ENCODE measurements around the gene SH3BP5.

DNA sequence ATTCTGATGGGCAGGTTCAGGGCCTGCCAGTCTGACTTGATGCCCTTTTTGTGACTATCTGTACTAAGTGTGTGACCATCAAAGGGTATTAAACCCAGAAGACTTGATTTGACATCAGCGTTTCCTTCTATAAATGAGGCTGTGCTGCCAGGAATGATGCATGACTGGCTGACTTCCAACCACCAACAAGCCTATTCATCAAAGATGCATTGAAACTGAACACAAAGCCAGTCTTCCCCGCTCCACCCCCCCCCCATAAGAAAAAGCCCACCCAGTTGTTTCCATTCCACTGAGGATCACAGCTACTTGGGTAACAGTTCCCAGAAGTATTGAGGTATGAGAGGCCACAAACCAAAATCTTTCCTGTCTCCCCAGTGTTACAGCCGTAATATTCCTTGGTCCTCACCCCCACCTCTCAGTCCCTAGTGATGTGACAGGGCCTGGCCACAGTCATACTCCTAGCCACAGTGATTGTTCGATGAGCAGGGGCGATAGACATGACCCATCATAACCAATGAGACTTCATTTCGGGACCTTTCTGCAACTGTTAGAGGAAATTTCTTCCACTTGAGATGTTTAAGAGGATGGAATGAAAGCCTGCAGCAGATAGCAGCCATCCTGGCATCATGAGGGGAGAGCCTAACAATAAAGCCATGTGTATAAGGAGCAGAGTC, 22.6 kb downstream of the SH3BP5 start:
- no peak for TF ChIP-seq SPI1 (IDR thresholded peaks at IDR 0.05; ENCODE audit: low read depth, low read length)
- no peak for TF ChIP-seq POLR2AphosphoS5 (IDR thresholded peaks at IDR 0.05; ENCODE audit: low read depth, low read length)
- no peak for TF ChIP-seq POLR2A (IDR thresholded peaks at IDR 0.05; ENCODE audit: low read depth, low read length)
